Lower leg skin (tissue), 3 donors: ENCODE measurements around the gene DUSP3.

Experiments used
- CTCF ChIP-seq, 3 donors: fragments of 450-650 bp; IDR thresholded peaks; one replicate each; pipeline ENCODE4 v1.5.1; 2016; ENCODE audit warnings: antibody characterized with exemption in 3 of 3, mild to moderate bottlenecking in 3 of 3, moderate library complexity in 2 of 3
- POLR2A ChIP-seq, 2 donors: fragments of 450-650 bp; IDR thresholded peaks; one replicate each; pipeline ENCODE4 v1.6.1; 2016 to 2017; ENCODE audit warnings: antibody characterized with exemption in 2 of 2, mild to moderate bottlenecking in 1 of 2, moderate library complexity in 1 of 2

- TF ChIP-seq CTCF (IDR thresholded peaks at IDR 0.05): no peak
- TF ChIP-seq POLR2A (IDR thresholded peaks at IDR 0.05): no peak
These were observed 11.1 kb downstream of the DUSP3 start for GRCh38 chr17:43767713-43768059.
